GM18526 (cell line): ENCODE results near the gene KIAA1755.

ENCODE experiments used
- POLR2A ChIP-seq: IDR thresholded peaks from 3 replicates; pipeline ENCODE4 v1.6.1; 2011; ENCODE audit not compliant: insufficient read length; ENCODE audit errors: extremely low read depth

KIAA1755 gene

GRCh38 chr20:38165966-38166702 is 94.4 kb downstream of the KIAA1755 start:
- no peak for TF ChIP-seq POLR2A

- no peak for TF ChIP-seq POLR2A
These were observed 95.2 kb downstream of the KIAA1755 start, which contains the start of gene TGM2 for GRCh38 chr20:38165089-38165965. Gene TGM2 (minus strand): TSS chr20:38165270. CDS start chr20:38165198, 72 bp downstream.

GRCh38 chr20:38164624-38165088 is 95.9 kb downstream of the KIAA1755 start:
- TF ChIP-seq POLR2A: no peak

- no peak for TF ChIP-seq POLR2A
These were observed 96.5 kb downstream of the KIAA1755 start for GRCh38 chr20:38164069-38164468.

GRCh38 chr20:38162878-38163875 is 97.4 kb downstream of the KIAA1755 start:
- TF ChIP-seq POLR2A: no peak

GRCh38 chr20:38162149-38162548 is 98.4 kb downstream of the KIAA1755 start:
- no peak for TF ChIP-seq POLR2A

- TF ChIP-seq POLR2A: no peak
These were observed 99.1 kb downstream of the KIAA1755 start for GRCh38 chr20:38161412-38161774.
